T-helper 2 cell treated with Interferon-gamma antibody and Interleukin-4, amounts not matched to agents 100 ng/mL and 5 ng/mL, for 36 hours (primary cell): ENCODE data around the gene PARP11. TPM values are rescaled to one million over a fixed set of nuclear protein-coding genes. Genes with fewer than 3 reads are reported as not detected.
"Not testable (repeated sequence)": the region's sequence is repeated elsewhere in the genome, so short reads cannot be mapped to it uniquely, and the experiment has no call there.

Experiments used
- intact Hi-C: fragments of 100-400 bp; cut with micrococcal nuclease; formaldehyde crosslinking; loops from one replicate; pipeline ENCODE4 v1.15.1; 2023
- total RNA-seq: library from RNA; stranded (reverse); gene quantifications from 2 replicates; pipeline ENCODE4 v1.2.3, GENCODE V29; 2022

Gene PARP11
- total RNA-seq, 1 donor from 2014 or later, result 29.4 TPM

DNA sequence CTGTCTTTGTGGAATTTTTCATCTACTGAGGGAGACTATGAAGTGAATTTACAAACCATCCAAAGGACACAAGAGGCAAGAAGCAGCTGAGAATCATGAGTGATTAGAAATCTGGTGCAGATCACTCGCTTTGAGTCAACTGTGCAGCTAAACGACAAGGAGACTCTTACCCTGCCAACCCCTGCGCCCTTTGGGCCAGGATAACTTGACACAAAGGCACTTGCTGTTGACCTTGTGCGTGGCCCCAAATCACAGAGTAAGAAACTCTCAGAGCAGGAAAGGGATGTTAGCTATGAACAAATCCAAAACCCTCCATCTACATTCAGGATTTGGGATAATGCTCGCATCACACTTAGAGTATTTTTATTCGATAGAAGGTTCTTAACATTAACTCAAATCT lies 11.5 kb upstream of the PARP11 start:
- intact Hi-C loops, result loop anchor here (1.0 to 5.0 kb wide), 7 partner anchors 11 to 653 kb away; partner anchors contain the start of genes PARP11 and RAD51AP1

DNA sequence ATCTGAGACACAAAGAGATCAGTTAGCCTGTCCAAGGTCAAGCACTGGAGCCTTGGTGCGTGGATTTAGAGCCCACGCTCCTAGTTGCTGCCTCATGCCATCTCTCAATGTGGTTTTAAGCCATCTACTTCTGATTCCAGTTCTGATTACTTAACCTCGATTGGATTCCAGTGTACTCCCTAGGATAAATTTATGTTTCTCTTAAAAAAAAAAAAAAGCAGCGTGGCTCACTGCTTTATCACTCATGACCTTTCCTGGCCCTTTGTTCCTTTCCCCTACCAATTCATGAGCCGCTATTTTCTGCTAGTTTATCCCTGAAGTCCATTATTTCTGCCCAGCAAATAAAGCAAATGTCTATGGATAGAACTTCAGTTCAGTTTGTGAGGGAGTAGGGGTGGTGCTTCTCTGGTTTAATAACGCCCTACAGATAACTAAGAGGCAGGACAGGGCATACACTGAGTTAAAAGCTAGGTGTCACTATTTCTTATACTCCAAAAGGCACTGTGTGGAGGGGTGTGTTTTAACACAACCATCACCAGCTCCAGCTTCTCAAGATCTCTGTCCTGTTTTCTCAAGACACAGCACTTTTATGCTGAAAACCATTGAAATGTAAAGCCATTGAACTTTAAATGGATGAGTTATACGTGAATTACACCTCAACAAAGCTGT lies 9.8 kb upstream of the PARP11 start:
- intact Hi-C loops, result loop anchor here (1.0 kb wide), 1 partner anchor 394 kb away; no protein-coding TSS in a partner anchor

DNA sequence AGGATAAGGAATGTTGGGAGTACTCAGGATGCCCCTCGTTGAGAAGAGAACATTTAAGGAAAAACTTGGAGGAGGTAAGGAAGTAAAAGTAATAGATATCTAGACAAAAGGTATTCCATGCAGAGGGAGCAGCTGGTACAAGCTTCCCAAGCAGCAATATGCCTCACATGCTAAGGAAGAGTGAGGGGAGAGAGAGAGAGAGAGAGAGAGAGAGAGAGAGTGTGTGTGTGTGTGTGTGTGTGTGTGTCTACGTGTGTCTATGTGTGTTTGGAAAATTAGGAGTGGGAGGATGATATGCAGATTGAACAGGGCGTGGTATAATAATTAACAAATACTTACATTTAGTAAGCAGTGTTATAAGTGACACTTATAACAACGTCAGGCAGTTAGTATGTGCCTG lies 9.2 kb upstream of the PARP11 start:
- intact Hi-C loops, result no loop called here

DNA sequence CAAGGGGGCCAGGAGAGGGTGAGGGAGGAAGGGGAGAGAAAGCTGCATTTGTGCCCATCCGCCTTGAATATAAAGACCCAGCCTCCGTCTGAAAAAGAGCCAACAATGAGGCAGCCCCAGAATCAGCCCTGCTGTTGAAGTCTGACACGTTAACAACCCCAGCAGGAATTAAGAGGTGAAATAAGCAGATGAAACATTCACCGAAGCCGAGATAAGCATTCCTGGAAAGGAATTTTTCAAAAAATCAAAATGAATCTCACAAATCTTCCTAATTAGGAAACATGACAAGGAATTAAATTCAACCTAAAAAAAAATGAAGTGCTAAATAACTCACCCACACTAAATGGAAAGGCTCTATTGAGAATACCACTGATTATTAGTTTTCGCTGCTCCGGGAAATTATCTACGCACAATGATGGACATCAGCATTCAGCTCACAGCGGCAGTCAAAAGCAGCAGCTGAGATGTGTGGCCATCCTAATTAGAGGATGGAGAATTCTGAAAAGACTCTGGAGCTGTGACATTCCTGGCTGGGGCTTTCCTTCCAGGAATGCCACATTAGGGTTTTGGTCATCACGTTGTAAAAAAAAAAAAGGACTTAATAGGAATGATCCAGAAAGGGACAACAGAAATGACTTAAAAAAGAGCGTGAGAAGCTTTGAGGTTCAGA lies 8.2 kb upstream of the PARP11 start:
- intact Hi-C loops, result no loop called here

DNA sequence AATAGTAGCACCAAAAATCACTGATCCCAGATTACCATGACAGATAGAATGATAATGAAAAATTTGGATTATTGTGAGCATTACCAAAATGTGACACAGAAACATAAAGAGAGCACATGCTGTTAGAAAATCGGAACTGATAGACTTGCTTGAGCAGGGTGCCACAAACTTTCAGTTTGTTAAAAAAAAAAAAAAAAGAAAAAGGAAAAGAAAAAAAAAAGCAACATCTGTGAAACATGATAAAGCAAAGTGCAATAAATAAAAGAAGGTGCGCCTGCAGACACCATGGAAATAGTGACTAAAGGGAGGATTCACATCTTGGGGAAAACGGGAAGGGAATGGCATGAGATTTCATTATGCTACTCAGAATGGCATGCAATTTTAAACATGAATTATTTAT lies 6.6 kb upstream of the PARP11 start:
- intact Hi-C loops, result no loop called here

DNA sequence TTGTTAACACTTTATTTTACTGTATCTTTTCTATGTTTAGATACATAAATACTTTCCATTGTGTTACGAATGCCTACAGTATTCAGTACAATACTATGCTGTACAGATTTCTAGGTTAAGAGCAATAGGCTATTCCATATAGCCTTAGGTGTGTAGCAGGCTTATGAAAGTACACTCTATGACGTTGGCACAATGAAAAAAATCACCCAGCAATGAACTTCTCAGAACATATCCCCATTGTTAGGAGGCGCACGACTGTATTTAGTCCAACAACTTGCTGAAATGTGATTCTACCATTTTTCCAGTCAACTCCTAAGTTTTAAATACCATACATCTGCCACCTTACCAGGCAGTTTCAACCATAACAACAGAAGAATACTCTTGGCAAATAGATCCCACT lies 1.8 kb downstream of the PARP11 start:
- intact Hi-C loops, result loop anchor here (5.0 kb wide), 1 partner anchor 451 kb away; the partner anchor contains the start of gene TIGAR

DNA sequence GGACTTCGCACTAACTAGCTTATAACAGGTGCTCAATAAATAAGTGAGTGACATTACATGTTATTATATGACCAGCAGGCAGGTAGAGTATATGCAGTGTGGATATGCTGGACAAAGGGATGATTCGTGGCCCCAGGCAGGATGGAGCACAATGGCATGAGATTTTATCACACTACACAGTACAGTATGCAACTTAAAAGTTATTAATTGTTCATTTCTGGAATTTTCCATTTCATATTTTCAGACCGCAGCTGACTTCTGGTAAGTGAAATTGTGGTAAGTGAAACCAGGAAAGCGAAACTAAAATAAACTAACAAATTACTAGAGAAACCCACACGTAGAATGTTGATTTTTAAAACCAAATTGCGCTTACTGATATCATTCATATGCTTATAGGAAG lies 3.3 kb downstream of the PARP11 start:
- intact Hi-C loops, result loop anchor here (5.0 kb wide), 1 partner anchor 452 kb away; the partner anchor contains the start of gene TIGAR

DNA sequence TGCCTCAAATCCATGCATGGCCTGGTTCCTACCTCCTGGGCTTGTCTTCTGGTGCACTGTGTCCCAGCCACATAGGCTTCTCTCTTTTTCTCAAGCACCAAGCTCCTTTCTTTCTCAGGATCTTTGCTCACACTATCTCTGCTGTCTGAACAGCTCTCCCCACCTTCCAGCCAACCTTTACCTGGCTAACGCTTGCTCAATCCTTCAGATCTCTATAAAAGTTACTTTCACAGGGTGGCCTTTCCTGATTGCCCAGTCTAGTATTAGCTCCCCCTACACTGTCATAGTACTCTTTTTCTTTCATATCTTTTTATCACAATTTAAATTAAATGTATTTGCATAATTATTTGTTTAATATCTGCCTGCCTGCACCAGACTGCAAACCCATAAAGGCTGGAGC lies 3.8 kb downstream of the PARP11 start:
- intact Hi-C loops, result no loop called here

DNA sequence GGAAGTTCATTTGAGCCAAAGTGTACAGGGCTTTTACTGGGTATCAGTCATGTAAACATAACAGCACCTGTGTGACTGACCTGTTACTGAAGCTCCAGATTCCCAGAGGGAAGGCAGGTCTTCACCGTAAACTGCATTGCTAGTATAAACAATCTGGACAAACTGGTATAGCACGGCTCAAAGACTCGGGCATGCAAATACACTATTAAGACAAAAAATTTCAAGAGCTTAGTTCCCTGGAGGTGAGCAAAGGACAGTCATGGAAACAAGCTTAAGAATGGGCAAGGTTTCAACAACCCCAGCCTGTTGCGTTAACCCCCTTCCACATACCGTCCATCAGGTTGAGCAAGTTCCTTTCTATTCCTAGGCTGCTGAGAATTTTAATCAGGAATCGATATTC lies 9.4 kb downstream of the PARP11 start:
- intact Hi-C loops, result no loop called here

DNA sequence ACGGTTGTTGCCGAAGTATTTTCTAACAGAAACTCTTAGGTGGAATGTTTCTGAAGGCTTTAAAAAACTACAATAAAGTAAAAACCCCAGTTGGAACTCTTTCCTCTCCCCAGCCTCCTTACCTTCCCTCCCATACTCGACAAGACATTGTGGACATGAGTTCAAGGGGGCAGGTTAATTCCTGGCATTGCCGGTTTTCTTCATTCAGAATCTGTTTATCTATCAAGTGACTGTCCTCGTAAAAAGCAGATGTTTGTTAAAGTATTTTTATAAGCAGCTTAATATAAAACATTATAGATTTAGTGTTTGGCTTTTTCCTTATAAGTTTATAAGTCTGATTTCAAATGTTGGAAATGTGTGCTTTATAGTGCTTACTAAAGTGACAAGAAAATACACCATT lies 30.7 kb downstream of the PARP11 start:
- intact Hi-C loops, result no loop called here

DNA sequence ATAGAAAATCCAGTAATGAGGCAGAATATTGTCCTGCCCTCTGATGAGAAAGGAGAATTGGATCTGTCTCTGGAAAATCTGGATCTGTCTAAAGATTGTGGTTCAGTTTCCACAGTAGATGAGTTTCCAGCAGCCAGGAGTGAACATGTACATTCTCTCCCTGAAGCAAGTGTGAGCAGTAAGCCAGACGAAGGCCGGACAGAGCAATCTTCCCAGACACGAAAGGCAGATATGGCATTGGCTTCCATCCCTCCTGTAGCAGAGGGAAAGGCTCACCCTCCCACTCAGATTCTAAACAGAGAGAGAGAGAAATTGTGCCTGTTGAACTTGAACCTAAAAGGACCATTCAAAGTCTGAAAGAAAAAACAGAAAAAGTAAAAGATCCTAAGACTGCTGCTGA lies 31.4 kb downstream of the PARP11 start:
- intact Hi-C loops, result no loop called here

DNA sequence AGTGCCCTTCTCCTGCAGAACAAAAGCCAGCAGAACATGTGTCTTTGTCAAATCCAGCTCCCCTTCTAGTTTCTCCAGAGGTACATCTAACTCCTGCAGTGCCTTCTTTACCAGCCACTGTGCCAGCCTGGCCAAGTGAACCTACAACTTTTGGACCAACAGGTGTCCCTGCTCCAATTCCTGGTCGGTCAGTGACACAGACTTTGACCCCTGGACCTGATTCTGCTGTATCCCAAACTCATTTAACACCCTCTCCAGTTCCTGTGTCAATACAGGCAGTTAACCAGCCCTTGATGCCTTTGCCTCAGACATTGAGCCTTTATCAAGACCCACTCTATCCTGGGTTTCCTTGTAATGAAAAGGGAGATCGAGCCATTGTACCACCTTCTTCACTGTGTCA lies 32.4 kb downstream of the PARP11 start:
- intact Hi-C loops, result not testable (repeated sequence)

DNA sequence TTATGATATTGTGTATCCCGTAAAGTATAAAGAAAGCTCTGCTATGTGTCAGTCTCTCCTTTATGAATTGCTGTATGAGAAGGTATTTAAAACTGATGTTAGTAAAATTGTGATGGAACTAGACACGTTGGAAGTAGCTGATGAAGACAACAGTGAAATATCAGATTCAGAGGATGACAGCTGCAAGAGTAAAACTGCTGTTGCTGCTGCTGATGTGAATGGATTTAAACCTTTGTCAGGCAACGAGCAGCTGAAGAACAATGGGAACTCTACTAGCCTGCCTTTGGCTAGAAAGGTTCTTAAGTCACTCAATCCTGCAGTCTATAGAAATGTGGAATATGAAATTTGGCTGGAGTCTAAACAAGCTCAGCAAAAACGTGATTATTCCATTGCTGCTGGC lies 33.5 kb downstream of the PARP11 start:
- intact Hi-C loops, result not testable (repeated sequence)

DNA sequence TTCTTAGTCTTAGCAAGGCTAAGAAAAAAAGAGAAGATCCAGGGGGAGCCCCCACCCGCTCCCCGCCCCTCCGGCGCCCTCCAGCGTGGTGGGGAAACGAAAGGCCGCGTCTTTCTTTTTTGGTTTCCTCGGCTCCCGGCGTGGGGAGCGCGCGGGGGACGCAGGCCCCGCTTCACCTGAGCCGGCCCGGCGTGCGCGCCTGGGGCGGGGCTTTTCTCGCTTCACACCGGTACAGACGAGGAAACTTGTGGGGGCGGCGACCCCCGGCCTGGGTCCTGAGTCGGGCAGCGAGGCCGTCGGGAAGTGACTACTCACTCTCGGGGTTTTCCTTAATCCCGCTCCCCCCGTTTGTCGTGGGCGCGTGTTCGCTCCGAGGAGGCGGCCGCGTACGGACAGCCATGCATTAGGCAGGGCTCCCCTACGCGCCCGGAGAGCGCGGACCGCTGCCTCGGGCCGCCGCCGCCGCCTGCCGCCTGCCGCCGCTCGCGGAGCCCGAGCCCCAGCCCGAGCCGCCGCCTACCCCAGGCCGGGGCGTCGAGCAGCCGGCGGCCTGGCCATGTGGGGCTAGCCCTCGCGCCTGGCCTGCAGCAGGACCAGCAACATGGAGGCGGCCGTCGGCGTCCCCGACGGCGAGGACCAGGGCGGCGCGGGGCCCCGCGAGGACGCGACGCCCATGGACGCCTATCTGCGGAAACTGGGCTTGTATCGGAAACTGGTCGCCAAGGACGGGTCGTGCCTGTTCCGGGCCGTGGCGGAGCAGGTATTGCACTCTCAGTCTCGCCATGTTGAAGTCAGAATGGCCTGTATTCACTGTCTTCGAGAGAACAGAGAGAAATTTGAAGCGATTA lies 34.3 kb downstream of the PARP11 start:
- intact Hi-C loops, result not testable (repeated sequence)

DNA sequence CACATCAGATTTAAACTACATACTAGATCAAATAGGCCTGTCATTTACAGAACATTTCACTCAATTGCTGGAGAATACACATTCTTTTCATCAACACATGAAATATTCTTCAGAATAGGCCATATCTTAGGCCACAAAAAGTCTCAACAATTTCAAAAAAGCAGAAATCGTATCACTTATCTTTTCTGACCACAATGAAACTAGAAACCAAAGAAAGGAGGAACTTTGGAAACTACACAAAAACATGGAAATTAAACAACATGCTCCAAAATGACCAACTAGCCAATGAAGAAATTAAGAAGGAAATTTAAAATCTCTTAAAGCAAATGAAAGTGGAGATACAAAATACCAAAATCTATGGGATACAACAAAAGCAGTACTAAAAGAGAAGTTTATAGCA lies 35.1 kb downstream of the PARP11 start:
- intact Hi-C loops, result no loop called here

DNA sequence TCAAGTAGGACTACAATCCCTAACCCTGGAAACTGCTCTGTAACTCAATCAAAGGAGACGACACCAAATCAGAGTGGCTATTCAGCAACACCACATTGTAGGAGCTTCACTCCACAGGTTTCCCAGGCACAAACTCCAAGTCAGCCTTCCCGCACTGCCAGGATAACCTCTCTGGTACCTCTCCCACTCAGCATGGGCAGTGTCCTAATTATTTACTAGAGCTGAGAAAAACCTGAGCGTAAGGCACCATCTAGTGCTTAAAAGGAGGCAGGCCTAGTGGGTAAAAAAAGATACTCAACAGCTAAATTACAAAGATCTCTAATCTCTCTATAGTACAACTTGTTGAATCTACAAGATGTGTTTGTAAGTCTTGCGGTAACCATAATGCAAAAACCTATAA lies 36.1 kb downstream of the PARP11 start:
- intact Hi-C loops, result no loop called here

DNA sequence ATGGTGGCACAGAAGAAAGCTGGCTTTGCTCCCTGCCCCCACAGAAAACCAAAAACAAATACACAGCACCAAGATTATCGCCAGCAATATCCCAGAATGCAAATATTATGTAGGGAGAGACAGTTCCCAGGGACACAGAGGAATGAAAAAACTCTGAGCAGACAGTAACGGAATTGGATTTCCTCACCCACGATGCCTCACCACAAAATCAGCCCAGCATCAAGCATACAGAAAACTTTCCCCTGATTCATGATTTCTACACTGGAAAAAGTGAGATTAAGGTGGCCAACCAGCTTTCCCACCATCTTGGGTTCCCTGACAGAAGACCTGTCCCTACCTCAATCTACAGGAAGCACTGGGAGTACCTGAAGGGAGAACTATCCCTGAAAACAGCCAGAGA lies 36.6 kb downstream of the PARP11 start:
- intact Hi-C loops, result no loop called here

DNA sequence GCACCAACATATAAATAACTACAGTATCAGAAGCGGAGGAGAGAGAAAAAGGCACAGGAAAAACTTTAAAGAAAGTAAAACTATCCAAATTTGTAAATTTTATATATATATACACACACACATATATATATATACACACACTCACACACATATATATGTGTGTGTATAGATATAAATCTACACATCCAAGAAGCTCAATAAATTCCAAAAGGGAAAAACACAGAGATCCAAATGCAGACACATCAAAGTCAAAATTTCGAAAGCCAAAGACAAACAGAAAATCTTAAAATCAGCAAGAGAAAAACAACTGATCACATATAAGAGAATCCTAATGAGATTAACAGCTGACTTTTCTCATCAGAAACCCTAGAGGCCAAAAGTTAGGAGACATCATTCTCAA lies 37.3 kb downstream of the PARP11 start:
- intact Hi-C loops, result no loop called here

DNA sequence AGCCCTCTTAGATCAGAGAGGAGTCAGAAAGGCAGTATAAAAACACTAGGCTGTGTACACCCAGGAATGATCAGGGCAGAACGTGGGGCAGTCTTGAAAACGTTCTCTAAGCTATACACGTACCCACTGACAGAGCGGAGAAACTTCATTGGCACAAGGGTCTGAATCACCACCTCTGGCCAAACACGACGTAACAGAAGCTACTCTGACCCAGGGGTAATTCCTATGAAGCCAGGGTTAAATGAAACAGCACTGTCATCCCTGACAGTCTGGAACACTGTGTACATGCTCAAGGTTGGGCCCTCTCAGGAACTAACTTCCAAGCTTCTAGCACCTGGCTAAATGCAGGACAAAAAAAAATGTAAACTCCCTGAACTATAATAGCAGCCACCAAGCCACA lies 38.4 kb downstream of the PARP11 start:
- intact Hi-C loops, result no loop called here

DNA sequence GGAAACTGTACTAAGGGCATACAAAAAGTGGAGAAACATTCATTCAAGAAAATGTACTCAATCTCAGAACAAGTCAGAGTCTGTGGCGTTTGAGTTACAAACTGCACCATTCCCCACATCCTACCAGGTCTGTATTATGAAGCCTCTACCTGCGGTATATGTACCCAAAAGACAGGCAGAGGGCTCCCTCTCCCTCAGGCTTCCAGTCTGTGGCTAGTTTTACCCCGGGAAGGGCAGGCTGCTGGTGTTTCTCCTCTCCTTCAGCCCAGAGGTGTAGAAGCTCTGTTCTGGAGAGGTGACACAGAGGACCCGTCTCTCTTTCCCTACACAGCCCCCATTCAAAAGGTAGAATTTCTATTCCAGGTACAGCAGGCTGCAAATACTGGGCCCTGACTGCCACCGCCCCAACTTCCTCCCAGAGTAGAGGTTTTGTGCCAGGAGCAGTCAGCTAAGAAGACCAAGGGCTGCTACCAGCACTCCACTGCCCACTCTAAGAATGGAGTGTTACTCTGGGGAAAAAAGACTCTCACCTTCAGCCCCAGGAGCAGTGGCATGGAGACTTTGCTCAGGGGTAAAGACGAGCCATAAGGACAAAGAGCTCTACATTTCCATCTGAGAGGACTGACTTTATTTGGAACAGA lies 39.4 kb downstream of the PARP11 start:
- intact Hi-C loops, result no loop called here

DNA sequence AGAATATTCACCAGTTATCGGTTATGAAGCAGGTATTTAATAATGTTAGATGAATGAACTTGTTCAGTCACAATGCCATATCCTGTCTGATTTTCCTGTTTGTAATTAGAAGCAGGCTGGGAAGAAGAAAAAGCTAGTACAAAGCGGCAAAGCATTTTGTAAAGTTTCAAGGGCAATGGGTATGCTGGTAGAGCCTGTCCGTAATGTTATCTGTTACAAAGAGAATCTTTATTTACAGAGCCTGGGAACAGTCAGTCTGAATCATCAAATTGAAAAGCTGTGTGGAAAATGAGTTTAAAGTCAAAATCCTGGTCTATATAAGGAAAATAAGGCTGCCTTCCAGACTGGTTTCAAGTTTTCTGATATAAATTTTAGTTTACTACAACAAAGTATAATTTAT lies 40.5 kb downstream of the PARP11 start:
- intact Hi-C loops, result no loop called here

DNA sequence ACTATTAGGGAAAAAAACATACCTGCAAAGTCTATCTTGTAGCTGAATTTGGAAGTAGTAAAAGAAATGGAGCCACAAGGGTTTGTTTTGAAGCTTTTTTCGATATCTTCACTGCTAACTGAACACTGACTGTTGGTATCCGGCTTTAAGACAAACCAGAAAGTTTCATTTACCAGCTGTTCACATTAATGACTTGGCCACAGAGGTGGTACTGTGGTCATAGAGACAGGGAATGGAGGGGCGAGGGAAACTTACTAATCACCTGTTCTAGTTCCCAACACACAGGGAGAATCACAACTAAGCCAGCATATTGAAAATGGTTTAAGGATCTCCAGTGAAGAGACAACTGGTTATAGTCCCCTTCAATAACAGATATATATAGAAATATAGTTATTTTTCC lies 44.3 kb downstream of the PARP11 start:
- intact Hi-C loops, result no loop called here
